Stimulated activated CD8-positive, alpha-beta memory T cell treated with anti-CD3 and anti-CD28 coated beads, Interleukin-15, amount 100 ng/mL, for 1 hour (primary cell): Measurements from ENCODE around the gene CARD19.

ENCODE experiments used
- DNase-seq: peaks from one replicate; pipeline ENCODE4 v3.0.0-alpha.2; 2020; ENCODE audit warnings: low read depth

The CARD19 gene

DNA sequence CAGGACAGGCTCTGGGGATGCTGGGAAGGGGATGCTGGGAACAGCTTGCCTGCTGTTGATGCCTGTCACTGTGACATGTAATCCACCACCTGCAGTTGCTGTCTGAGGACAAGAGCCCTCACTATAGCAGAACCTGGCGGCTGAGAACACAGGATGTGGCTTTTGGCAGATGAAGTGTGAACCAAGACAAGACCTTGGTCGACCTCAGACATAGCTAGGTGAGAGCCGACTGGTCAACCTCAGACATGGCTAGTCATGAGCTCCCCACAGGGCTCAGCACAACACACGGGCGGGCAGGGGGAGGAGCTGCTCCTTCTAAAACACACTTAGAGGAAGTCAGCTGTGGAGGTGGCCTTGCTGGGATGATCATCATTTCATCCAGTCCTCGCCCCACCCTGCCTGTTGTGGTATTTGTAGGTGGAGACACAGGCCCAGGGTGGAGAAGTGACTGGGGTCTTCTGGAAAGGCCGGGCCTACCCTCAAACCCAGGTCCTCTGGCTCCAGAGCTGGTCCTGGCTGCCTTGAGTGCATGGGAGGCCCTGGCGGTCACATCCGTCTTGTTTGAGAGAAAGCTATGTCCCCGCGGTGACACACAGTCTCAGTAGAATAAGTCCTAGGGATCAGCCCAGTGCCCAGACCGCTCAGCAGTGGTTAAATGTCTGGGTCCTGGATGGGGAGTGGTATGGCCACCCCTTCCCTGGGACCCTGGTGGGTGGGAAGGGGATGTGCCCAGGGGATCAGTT, 31.5 kb upstream of the CARD19 start:
- DNase-seq = peak; percentile 64

DNA sequence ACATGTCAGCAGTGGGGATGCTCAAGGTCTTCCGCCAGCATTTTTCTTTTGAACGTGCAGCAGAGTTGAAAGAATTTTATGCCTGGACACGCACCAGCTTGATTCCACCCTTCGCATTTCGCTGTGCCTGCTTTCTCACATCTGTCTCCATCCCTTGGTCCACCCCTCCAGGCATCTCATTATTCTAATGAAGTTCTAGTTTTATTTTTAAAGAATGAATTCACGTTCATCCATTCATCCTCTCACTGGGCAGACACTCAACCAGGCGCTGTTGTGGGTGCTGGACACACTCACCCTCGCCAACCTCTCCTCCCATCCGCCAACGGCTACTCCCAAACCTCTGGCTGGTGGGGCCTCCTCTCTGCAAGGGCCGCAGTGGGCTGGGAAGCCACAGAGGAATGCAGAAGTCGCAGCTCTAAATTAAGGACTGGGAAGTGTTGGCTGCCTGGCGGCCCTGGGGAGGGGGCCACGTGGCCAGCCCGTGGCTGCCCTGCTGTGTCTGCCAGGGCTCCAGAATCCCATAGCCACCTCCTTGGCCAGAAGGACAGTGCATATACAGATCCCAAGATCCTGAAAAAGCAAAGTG, 30.8 kb upstream of the CARD19 start:
- DNase-seq = no peak

DNA sequence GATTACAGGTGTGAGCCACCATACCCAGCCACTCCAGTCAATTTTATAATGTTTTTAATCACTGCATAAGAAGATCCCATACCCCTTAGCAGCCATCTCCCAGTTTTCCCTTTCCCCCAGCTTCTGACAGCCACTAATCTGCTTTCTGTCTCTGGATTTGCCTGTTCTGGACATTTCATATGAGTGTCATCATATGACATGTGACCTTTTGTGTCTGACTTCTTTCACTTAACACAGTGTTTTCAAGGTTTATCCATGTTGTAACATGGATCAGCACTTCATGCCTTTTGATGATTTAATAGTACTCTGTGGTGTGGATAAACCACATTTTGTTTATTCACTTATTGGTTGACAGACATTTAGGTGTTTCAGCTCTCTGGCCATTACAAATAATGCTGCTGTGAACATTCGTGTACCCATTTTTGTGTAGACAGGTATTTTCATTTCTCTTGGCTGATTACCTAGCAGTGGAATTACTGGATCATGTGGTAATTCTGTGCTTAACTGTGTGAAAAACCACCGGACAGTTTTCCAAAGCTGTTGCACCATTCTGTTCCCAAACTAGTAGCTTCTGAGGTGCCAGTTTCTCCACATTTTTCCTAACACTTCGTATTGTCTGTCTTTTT, 28.9 kb upstream of the CARD19 start:
- no peak for DNase-seq

DNA sequence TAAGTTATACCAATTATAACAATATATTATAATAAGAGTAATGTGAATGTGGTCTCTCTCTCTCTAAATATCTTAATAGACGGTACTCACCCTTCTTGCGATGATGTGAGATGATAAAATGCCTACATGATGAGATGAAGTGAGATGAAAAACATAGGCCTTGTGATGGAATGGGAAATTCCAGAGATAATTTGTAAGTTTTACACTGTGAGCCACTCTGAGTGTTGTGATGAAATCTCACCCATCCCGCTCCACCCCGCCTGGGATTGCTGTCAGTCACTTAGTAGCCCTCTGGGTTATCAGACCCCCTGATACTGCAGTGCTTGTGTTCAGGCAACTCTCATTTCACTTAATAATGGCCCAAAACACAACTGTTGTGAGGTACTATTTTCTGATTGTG, 27.1 kb upstream of the CARD19 start:
- no peak for DNase-seq

DNA sequence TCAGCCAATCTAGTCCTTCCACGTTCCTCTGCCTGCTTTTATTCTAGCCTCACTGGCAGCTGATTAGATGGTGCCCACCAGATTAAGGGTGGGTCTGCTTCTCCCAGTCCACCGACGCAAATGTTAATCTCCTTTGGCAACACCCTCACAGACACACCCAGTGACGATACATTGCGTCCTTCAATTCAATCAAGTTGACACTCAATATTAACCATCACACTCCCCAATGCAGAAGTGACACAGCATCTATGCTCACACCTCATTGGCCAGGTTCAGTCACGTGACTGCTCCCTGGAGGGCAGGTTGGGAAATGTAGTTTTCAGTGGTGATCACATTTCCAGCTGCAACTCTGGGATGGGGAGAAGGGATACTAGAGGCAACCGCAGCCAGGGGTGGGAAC, 24.6 kb upstream of the CARD19 start:
- no peak for DNase-seq

DNA sequence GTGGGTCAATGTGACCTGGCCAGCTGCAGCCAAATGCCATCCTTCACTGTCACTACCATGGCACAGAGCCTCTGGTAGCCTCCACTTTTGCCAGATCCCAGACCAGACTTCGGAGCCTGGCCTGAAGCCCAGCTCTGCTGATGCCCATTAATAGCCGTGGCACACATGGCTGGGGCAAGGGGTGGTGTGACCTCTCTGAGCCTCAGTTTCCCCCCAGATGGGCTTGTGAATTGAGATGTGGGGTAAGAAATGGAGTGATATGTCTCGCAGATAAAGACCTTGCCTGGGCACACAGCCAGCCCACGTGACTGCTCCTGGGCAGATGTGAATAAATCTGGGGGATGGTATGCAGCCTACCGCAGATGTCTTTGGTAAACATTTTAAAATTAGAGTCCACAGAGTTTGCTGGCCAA, 23.6 kb upstream of the CARD19 start:
- no peak for DNase-seq

DNA sequence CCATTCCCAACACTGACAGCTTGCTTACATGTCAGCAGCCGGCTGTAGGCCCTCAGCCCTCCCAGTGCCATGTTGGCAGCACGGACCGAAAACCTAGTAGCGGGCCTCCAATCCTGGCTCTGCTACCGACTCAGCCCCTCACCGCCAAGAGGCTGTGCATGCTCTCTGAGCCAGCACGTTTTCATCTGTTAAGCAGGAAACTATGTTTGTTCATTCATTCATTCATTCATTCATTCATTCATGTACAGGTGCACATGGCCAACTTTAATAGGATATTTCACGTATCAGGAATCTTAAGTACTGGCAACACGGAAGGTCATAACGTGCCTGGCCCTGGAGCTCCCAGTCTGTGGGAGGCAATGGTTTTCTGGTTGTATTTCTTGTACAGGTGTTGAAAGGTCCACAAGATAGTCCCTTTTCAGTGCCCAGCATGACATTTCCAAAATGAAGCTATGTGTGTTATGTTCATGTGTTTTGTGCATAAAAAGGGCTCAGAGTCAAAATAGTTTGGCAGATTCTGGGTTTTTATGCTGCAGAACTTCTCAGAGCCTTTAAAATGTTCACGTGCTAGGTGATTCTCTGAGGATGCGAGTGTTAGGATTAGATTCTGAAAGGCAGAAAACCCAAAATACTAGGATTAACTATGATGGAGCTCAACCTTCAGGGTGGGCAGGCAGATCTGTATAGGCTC, 19.8 kb upstream of the CARD19 start:
- DNase-seq = no peak

DNA sequence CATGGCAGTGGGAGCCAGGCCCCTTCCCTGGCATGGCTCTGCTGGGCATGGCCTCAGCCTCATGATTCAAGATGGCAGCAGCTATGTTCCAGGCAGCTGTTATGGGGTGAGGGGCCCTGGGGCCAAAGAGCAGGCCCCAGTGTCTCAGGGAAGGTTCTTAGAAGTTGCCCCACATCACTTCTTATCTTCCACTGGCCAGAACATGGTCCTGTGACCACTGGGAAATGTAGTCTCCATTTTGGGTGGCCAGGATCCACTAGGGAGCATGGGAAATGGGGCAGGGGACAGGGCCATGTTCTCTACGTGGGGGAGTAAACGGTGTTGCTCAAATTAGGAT, 19.3 kb upstream of the CARD19 start:
- DNase-seq = no peak

DNA sequence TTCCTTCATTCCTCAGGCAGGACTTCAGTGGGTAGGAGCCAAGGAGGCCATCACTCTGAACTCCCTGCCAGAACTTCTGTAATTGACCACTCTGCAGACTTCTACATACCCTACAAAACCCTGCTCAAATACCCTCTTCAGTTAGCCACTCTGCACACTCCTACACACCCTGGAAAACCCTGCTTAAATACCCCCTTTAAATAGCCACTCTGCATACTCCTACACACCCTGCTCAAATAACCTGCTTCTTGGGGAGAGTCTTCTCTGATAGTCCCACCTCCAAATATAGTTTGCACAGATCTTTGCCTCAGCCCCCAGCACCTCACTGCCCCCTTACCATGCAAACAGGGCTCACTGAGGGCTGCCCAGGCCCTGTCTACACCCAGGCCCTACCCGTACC, 18.6 kb upstream of the CARD19 start:
- DNase-seq = no peak

DNA sequence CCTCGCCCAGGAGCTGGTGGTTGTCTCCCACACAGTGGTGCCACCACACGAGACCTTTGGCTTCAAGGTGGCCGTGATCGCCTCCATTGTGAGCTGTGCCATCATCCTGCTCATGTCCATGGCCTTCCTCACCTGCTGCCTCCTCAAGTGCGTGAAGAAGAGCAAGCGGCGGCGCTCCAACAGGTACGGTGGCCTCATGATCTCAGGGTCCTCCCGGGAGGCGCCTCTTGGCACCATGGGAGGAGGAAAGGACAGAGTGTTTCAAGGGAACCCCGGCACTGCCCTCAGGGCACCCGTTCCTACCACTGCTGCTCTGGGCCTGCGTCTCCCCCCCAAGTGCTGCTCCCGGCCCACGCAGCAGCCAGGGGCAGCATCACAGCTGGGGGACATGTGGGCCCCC, 18.2 kb upstream of the CARD19 start:
- DNase-seq = no peak

DNA sequence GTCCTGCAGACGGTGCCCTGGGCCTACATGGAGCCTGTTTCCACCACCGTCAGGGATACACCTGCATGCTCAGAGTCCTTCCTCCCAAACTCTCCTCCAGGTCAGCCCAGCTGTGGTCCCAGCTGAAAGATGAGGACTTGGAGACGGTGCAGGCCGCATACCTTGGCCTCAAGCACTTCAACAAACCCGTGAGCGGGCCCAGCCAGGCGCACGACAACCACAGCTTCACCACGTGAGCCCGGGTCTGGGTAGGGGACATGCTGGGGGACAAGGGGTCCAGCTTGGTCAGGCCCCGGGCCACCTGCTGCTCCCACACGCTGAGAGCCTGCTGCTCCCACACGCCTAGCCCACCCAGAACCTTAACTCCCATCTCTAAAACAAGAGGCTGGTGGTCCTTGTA, 16.6 kb upstream of the CARD19 start:
- DNase-seq = no peak

DNA sequence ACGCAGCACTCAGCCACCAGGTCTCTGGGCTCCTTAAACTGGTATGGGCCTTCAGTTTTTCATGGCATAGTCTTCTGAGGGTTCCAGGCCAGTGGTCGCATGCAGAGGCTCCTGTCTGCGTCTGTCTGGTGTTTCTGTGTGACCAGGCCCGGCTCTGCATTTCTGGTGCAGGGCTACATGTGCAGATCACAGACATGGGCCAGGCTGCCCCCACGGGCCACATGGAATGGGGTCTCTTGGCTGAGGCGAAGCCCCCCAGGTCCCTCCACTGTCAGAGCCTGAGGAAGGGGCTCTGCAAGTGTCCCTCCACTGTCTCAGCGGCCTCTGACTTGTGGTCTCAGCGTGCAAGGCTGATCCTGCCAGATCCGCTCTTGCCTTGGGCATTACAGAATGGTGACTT, 15.6 kb upstream of the CARD19 start:
- DNase-seq = no peak

DNA sequence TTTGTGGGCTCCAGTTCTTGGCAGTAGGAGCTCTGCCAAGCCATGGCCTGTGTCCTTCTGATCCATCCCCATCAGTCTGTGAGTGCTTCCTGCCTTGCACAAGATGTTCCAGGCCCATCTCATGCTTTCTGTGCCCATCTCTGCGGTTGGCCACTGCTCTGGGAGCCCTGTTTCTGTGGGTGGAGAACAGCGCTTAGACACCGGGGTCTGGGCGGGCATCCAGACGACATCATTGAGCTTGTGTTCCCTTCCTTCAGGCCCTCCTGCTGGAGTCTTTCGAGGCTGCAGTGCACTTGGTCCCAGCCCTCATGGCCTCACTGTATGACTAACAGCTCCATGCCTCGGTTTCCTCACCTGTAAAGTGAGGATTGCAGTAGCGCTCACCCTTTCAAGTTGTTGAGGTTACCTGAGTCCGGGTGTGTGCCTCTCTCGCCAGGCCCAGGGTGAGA, 14.9 kb upstream of the CARD19 start:
- DNase-seq = no peak

DNA sequence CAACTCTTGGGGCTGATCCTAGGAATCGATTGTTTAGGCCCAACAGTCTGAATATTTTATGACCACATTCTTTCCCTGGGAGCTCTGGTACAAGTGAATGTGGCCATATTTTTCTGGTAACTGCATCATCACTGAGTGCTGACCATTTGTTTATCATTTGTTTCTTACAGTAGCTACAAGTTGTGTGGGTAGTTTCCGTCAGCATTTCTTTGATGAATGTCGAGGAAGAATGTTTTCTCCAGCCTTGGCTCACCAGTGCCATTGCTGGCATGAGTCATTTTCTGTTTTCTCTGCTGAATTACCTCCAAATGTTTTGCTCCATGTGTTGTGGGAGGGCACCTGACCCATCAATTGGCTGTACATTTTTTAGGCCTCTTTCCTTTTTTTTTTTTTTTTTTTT, 14.1 kb upstream of the CARD19 start:
- no peak for DNase-seq

DNA sequence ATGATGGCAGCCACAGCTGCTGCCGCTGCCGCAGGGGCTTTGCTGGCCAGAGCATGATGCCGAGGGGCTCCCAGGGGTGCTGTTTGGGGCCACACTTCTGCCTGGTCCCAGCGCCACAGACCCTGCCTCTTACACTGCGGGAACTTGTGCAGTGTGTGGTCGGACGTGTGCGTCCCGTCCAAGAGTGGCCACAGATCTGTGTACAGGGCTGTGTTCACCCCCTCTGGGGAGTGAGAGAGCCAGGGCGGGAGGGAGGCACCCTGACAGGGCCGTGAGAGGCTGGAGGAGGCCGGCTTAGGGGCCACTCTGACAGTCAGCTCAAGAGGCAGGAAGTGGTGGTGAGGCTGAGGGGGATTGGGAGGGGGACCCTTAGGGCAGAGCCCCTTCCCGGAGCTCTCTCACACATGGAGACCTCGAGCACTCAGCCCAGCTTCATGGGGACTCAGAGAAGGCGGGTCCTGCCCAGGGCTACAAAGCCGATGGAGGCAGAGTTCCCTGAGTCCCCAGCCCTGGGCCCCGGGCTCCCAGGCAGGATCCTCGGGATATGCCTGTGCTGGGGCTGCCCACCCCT, 13.1 kb upstream of the CARD19 start:
- no peak for DNase-seq

DNA sequence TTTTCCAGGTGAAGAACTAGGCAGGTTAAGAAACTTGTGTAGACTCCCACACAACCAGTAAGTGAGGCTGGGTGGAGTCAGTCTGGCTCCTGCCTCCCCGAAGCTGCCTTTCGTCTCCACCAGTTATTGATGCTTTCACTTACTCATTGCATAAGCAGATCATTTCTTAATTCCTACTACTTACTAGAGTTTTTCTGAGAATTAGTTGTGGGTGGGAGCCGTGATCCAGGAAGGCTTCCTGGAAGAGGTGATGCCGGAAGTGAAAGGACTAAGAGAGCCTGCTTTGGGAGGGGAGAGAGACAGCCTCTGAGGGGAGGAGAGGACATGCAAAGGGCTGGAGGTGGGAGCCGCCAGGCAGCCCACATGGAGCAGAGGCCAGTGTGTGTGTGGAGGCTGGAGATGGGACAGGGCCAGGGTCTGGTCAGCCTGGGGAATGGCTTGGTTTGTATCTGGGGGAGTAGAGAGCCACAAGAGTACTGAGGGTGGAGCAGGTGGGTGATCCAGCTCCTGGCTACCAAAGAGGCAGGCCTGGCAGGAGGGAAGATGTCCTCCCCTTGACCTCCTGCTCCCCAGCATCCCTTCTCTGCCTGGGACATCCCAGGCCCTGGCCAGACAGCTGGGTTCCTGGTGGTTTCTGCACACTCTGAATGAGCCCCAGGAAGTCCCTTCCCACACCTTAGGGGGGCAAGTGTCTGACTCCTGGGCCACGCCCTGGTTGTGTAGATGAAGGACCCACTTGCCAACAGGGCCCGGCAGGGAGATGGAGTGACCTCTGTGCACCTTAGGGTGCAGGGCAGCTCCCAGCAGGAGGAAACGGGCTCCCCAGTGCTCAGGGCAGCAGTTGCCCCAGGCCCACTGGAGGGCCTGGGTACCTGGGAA, 12.2 kb upstream of the CARD19 start:
- DNase-seq = no peak

DNA sequence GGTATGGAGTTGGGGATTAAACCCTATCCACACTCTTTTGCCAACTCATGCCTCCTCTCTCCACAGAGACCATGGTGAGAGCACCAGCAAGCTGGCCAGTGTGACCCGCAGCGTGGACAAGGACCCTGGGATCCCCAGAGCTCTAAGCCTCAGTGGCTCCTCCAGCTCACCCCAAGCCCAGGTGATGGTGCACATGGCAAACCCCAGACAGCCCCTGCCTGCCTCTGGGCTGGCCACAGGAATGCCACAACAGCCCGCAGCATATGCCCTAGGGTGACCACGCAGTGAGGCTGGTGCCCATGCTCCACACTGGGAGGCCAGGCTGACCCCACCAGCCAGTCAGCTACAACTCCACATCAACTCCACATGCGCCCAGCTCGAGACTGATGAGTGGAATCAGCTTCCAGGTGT, 11.5 kb upstream of the CARD19 start:
- DNase-seq = no peak

DNA sequence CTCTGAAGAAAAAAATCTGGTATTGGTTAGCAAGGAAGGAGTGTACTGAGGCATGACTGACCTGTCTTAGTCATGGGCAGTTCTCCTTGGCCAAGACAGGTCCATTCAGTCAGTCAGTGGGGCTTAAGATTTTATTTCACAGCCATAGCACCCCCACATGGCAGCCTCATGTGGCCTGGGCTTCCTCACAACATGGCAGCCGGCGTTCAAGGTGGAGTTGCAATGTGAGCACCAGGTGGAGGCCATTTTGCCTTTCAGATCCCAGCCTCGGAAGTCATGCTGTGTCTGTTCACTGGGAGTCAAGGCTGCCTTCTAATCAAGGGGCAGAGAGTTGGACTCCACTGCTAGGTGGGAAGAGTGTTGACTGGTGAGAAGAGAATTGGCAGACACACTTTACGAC, 10.3 kb upstream of the CARD19 start:
- DNase-seq = no peak

DNA sequence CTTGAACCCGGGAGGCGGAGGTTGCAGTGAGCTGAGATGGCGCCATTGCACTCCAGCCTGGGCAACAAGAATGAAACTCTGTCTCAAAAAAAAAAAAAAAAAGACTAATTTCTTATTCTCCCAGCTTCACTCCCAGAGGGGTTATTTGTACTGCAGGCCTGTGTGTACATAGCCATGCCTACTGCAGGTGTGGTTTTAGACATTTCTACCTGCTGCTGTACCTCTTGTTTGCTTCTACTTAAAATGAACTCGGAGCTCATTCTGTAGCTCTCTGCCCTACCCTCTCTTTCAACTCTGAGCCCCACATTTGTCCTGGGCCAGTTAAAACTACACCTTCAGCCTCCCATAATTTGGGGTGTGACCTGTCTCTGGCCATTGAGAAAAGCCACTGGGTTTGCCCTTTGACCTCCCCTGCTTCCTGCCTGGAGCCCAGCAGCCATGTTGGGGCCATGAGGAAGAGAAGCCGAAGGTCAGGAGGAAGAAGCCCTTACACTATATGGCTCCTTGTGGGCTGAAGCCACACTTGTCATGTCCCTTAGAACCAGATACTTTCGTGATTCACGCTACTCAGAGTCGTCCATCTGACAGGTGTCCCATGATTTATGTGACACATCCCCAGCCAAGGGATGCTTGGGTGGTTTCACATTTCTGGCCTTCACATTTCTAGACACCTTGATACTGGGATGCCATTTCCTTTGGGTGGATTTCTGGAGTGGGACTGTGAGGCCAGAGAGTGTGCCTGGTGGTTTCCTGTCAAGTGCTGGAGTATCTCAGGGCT, 9.4 kb upstream of the CARD19 start:
- DNase-seq = no peak

DNA sequence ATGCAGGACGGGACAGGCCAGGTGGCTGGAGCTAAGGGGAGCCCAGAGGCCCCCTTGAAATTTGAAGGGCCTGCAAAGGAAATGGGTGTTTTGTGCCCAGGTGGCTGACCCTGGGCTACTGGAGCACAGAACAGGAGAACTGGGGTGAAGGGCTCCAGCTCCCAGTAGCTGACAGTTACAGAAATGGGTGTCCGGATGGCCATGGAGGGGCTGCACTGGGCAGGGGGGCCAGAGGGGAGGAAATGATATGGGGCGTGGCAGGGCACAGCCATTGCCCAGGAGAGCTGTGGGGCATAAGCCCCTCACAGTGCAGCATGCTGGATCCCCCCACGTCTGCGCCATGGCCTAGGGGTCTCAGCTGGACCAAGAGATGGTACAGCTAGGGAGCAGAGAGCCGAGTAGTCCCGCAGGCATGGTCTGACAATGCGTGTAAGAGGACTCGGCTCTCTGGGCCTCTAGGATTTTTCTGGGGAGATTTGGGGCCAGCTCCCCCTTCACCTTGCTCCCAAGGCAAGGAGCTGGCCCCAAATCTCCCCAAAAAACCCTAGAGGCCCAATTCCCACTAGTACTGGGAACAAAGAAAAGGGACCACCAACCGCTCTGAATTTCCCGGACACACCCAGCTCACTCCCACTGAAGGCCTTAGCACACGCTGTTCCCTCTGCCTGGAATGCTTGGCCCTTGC, 7.9 kb upstream of the CARD19 start:
- no peak for DNase-seq

DNA sequence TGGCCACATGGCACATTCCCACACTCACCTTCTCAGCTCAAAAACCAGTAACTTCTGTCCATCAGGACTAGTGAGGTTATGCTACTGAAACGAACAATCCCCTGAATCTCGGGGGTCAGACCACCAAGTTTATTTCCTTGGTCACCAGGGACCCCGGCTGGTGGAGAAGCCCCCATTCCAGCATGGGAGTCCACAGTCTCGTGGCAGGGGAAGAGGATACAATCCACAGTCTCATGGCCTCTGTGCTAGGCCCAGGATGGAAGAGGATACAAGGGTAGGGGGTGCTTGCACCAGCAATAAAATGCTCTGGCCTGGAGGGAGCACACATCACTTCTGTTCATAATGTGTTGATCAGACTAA, 7.4 kb upstream of the CARD19 start:
- DNase-seq = no peak
